NCI-H748 (cell line): ENCODE data around the gene ABHD8.

Experiments used
- DNase-seq: peaks from one replicate; lab custom pipeline; 2025; ENCODE audit not compliant: unreplicated experiment; lab: John Stamatoyannopoulos, UW

Gene ABHD8

GRCh38 chr19:17321655-17322489 is 18.6 kb upstream of the ABHD8 start:
- DNase-seq, result no peak

GRCh38 chr19:17320435-17320834 is 17.2 kb upstream of the ABHD8 start:
- no peak for DNase-seq

DNA sequence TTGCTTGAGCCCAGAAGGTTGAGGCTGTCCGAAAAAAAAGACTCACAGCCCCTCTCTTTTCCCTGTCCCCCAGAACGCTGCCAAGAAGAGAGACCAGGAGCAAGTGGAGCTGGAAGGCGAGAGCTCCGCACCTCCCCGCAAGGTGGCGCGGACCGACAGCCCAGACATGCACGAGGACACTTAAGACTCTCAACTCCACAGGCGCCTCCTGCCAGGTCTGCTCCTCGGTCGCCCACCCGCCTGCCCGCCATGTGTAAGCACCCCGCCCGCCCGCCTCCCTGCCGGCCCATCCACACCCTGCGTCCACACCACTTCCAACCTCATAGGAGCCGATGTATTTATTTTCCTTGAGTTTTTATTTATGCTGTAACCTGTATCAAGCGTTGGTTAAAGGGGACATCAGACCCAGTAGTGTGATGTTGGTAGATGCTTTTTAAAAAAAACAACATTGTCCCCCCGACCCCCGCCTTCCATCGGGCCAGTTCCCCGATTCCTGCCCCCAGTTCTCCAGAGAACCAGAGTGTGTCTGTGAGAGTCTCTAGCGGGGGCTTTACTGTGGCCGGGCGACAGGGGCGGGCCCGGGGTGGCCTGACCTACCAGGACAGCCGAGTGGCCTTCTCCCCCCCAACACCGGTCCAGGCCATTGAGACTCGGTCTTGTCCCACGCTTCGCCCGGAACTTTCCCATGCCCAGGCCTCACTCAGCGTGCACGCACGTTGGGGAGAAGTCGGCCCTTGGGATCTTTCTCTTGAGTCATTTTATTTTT is 16.4 kb upstream of the ABHD8 start:
- no peak for DNase-seq

DNA sequence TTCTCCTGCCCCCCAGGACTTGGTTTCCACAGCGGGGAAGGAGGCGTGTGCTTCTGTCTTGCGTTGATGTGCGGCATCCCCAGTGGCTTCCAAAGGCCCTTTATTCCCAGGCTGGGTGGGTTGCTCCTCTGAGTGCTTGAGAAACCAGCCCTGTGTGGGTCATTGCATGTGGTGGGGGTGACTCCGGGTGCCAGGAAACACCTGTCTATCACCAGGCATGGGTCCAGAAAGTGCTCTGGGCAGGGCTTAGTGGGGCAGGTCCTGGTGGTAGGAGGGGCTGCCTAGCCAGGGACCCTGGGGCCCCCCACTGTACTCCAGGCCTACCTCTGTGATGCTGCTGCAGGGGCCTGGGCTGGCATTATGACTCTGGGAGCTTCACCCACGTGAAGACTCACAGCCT is 15.7 kb upstream of the ABHD8 start:
- DNase-seq, result no peak

GRCh38 chr19:17314007-17314593 is 10.9 kb upstream of the ABHD8 start:
- no peak for DNase-seq

DNA sequence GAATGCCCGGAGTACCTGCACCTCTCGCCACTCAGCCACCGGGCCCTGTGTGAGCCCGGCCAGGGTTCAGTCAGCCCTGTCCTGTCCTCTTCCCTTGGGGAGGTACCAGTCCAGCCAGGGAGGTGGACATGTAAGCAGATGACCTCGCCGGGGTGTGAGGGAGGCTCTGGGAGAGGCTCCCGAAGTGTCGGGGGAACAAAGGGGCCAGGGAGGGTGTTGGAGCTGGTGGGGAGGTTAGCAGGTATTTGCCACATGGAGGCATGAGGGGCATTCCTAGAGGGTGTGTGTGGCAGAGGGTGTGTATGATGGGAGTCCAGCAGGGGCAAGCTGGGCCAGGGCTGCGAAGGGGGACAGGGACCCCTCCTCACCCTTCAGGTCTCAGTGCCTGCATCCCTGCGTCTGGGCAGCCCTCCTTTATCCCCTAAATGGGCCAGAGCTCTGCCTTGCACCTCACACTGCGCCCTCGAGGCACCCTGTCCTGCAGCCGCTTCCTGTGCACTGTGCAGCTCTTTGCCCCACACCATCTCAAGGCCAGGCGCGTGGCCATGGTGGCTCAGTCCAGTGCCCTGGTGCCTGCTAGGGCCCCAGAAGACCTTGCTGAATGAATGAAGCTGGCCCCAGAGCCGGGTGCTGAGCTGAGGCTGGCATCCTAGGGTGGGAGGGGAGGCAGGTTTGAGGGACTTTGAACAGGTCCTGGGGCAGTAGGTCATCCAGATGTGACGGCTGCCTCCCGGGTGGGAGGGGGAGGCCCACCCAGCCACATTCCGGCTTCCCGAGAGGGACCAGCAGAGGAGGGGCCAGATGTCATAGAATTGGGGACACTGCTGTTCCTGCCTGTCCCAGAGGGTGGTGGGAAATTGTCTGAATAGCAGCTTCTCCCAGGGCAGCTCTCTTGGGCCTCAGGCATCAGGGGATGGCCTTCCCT is 9.2 kb upstream of the ABHD8 start:
- no peak for DNase-seq

- no peak for DNase-seq
Measured at GRCh38 chr19:17311455-17312188, 8.4 kb upstream of the ABHD8 start.

- no peak for DNase-seq
Measured at GRCh38 chr19:17309965-17310461, 6.8 kb upstream of the ABHD8 start.

DNA sequence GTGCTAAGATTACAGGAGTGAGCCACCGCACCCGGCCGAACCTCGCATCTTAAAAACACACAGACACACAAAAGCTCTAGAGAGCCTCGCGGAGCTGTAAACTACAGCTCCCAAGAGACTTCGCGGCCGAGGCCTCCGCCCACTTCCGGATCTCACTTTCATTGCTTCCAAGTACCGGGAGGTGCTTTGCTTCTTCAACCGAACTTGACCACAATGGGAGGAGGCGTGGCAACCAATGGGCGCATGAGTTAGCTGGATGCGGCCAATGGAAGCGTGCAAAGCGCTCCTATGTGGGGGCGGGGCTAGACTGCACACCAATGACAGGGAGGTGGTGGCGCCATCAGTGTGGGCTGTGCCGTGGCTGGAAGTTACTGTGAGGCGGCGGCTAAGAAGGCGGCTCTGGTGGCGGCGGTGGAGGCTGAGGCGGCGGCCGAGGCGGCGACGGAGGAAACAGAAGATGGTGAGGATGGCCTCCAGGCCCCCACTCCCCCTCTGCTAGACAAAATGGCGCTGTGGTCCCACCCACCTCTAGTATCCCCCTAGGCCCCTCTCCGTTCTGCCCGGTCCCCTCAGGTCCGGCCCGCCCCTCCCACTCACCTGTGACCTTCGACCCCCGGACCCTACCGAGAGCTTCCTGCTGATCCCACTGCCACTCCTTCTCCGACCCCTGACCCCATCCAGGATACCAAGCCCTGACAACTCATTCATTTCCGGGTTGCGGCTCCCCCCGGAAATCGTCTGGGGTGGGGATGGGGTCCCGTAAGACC is 6.2 kb upstream of the ABHD8 start, which contains the start of gene DDA1:
Gene DDA1, plus strand, starts transcription at position 366 of the 767 bp plus-strand sequence. Its CDS starts 92 bp downstream, at position 458.
- DNase-seq, result peak; percentile 99

DNA sequence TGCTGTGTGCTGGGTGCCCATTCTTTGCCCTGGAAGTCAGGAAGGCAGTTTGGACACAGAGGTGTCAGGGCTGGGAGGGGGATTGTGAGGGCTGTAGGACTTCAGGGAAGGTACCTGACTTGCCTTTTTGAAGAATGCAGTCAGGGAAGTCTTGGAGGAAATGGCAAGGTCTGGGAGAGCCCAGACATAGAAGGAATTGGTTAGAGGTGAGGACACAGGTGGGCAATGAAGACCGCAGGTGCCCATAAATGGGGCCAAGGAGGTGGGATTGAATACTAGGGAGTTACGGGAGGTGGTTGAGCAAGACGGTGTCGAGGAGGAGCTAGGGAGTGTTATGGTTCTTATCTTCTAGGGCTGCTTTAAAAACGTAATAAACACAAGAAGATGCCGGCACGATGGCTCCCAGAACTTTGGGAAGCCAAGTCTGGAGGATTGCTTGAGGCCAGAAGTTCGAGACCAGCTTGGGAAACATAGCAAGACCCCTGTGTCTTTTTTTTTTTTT is 4.7 kb upstream of the ABHD8 start:
- no peak for DNase-seq

DNA sequence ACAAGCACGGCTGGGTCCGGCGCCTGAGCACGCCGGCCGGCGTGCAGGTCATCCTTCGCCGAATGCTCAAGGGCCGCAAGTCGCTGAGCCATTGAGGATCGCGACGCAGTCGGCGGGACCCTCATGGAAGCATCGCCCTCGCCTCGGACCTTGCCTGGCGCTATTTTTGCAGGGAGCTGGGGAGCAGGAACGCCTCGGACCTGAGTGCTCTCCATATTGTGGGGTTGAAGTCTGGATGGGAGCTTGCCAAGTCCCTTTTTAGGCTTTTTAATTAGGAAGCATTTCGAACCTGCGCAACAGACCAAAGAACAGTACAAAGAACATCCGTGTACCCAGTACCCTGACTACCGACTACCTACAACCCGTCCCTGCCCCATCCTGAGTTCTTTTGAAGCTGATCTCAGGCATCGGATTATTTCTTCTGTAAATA is 3.1 kb upstream of the ABHD8 start:
- peak; percentile 42 for DNase-seq

GRCh38 chr19:17305517-17306284 is 2.5 kb upstream of the ABHD8 start, which contains the start of gene MRPL34:
MRPL34 (plus strand) TSS chr19:17305872; CDS start chr19:17305893, 21 bp downstream.
- DNase-seq, result peak; percentile 99

DNA sequence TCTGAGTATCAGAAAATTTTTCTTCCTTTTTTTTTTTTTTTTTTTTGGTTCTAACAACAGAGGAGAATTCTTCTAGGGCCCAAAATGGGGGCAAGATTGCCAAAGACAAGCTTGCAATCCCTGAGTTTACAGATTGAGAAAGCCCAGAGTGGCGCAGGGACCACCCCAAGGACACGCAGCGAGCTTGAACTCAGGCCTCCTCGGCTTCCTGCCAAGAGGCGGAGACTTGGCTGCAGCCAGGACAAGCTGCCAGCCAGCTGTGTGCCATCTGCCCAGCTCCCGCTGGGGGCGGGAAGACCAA is 1.9 kb upstream of the ABHD8 start:
- DNase-seq, result no peak

- DNase-seq, result no peak
Measured at GRCh38 chr19:17304386-17305215, 1.4 kb upstream of the ABHD8 start.

DNA sequence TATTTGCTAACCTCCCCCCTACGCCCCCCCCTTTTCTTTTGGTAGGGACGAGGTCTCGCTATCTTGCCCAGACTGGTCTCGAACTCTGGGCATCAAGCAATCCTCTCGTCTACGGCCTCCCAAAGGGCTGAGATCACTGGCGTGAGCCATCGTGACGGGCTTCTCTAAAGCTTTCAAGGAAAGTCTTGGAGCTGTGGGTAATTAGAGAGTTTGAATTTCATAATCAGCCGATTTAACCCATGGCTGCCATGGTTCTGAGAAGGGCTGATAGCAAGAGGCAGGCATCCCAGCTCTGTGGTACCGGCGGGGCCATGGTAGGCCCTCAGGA is 679 bp upstream of the ABHD8 start:
- DNase-seq, result no peak

DNA sequence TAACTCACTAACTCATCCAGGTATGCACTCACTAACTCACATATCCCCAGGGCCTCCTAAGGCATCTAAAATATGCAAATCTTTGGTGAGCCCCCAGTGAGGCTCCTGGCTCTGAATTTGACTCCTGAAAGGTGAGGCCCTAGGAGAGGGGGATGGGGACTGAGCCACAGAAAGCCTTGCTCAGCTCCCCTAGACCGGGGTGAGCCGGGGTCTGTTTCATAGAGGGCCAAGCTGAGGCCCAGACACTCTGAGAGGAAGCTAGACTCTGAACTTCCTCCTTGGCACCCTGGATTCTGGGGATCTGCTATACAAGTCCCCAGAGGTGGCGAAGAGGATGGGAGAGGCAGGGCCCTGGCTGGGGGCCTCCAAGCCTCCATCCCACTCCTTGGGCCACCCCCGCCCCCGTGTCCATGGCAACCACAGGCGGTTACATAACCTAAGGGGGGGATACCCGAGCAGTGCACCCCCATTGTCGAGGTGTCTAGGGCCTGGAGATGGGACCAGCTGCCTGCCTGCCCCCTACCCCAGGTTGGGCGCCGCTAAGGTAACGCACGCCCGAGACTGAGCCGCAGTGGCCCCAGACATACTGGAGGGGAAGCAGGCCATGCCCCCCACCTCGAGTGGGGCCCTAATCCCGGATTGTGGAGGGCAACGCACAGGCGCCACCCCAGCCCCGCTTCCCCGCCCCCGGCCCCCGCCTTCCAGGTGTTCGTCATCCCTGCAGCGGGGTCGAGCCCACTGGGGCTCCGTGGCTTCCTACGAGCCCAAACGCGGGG is 646 bp downstream of the ABHD8 start:
- no peak for DNase-seq
